ENCODE results near the gene CACNA1S.

Gene CACNA1S

GRCh38 chr1:201013991-201014815 is 98.0 kb downstream of the CACNA1S start:
- no peak for DNase-seq (ENCODE audit: low read depth)

DNA sequence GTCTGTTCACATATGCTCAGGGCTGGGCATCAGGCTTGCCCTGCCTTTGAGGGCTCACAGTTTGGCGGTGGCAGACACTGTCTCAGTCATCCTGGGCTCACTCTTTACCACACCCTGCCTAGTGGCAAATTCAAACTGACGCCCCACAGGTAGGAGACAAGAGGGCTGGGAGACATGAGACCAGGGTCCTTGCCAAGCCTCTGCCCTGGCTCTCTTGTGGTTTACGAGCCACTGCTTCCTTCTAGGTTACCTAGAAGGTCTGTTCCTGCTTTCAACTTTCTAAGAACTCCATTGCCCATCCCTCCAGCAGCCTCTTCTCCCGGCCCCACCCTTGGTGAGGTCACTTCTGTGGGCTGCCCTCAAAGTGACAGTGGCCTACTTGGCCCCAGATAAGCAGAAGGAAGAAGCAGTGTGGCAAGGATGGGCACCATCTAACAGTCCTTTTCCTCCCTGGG is 99.2 kb downstream of the CACNA1S start:
- no peak for DNase-seq (ENCODE audit: low read depth)

DNA sequence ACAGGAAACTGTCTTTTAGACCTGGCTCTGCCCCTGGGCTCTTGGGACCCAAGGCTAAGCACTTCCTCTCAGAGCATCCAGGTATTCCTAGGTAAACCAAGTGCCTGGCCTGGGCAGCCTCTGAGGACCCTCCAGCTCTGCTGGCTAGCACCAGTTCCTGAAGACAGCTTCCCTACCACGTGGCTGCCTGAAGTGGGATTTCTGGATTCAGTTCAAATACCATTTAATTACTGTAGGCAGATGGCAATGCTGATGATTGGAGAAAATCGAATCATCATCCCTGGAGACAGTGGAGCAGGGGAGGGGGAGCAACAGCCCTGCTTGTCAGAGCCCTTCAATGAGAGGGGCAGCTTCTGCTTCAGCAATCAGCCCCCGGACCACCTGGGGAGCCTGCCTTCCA is 100.6 kb downstream of the CACNA1S start:
- no peak for DNase-seq (ENCODE audit: low read depth)

DNA sequence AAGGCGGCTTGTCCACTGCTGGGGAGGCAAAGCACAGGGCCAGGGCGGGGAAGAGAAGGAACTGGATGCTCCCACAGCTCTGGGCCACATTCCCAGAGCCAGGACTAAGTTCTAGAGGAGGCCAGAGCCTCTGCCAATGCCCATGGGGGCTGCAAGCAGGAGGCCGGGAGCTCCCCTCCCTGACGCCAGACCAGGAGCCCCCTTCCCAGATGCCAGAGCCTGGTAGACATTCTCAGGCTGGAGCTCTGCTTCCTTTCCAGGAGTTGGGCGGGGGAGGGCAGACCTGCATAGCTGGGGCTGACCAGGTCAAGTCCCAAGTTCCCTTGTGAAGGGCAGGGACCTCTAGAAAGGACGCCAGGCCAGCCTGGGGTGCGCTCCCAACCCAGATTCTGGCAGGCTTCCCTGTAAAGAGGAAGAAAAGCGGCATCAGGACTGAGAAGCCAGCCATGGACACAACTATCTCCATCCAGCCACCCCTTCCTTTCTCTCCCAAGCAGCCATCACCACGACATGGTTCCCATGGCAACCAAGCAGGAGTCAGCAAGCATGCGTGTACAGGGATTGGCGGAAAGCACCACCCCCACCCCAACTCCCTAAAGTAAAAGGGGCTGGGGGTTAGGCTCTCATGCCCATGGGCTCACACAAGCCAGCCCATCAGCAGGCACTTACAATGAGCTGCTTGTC is 102.1 kb downstream of the CACNA1S start:
- DNase-seq (ENCODE audit: low read depth) = no peak

DNA sequence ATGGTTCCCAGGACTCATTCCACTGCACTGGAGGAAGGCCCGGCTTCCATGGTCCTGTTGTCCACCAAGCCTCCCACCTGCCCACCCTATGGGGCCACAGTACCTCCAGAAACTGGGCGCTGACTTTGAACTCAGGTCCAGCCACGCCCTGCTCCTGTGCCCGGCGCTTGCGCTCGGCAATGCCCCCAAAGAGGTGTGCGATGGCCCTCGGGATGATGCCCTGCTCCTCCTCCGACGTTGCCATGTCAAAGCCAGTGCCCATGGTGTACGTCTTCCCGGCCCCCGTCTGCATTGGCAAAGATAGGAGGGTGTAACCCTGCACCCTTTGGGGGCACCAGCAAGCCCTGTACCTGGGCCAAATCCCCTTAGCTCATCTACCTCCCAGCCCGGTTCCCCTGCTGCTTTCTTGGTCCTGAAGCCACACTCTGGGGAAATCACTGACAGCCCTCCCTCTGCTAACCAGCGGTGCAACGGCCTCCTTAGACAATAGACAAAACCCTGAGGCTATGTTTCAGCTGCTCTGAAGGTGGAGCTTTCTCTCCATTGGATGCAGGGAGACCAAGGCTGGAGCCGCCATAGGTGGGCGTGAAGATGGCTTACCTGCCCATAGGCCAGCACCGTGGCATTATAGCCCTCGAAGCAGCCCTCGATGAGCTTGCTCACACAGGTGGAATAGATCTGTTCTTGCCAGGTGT is 103.4 kb downstream of the CACNA1S start:
- DNase-seq (ENCODE audit: low read depth) = no peak

- DNase-seq (ENCODE audit: low read depth) = no peak
Observed at GRCh38 chr1:201007481-201007880, 104.7 kb downstream of the CACNA1S start.

DNA sequence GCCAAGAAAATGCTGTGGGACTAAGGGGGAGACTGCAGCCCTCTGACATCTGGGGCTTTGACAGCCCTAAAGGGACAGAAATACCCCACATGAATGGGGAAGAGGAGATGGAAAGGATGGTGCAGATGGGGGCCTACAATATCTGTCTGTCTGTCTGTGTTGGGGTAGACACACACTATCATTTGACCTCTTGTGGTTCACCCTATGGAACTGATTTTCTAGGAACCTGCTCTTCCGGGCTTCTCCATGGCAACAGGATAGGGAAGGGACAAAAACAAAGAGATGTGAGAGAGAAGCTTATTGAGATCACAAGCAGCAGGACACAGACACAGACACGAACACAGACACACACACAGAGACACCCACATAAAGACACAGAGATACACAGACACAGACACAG is 105.8 kb downstream of the CACNA1S start:
- DNase-seq (ENCODE audit: low read depth) = no peak

- no peak for DNase-seq (ENCODE audit: low read depth)
Observed at GRCh38 chr1:201004732-201005131, 107.5 kb downstream of the CACNA1S start.

GRCh38 chr1:201004154-201004553 is 108.1 kb downstream of the CACNA1S start:
- DNase-seq (ENCODE audit: low read depth) = no peak

- DNase-seq (ENCODE audit: low read depth) = no peak
Observed at GRCh38 chr1:201002510-201002909, 109.7 kb downstream of the CACNA1S start.

DNA sequence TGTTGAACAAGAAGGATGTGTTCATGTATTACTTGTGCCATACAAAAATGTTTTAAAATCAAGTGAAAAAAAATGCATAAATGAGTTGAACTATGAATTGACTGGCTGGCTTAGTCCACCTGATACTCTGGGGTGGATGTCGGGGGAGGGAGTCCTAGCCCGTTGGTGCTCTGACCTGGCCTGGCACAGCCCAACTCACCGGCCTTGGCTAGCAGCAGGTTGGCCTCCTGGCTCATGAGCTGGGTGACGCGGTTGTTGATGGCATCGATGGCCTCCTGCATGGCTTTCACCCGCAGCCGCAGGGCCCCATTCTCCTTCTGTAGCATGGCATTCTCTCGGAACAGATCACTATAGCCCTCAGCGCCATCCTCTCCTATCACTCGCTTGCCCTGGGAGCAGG is 110.3 kb downstream of the CACNA1S start:
- DNase-seq (ENCODE audit: low read depth) = no peak

- DNase-seq (ENCODE audit: low read depth) = no peak
Observed at GRCh38 chr1:201000391-201000790, 111.8 kb downstream of the CACNA1S start.

- DNase-seq (ENCODE audit: low read depth) = no peak
Observed at GRCh38 chr1:200999667-201000066, 112.6 kb downstream of the CACNA1S start.

DNA sequence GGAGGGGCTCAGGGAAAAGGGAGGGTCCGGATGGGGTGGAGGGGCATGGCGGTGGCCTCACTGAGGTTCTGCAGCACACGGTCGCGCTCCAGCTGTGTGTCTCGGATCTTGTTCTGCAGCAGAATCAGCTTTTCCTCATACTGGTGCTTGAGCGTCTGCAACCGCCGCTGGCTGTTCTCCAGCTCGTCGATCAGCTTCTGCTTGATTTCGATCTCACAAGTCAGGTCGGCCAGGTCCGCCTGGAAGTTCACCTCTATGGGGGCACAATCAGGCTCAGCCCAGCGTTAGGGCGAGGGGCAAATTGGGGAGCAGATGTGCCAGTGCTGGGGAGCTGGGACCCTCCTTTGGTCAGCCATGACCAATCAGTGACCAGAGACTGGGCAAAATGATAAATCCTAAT is 113.9 kb downstream of the CACNA1S start:
- DNase-seq (ENCODE audit: low read depth) = no peak

- no peak for DNase-seq (ENCODE audit: low read depth)
Observed at GRCh38 chr1:200992382-200993048, 119.7 kb downstream of the CACNA1S start.

DNA sequence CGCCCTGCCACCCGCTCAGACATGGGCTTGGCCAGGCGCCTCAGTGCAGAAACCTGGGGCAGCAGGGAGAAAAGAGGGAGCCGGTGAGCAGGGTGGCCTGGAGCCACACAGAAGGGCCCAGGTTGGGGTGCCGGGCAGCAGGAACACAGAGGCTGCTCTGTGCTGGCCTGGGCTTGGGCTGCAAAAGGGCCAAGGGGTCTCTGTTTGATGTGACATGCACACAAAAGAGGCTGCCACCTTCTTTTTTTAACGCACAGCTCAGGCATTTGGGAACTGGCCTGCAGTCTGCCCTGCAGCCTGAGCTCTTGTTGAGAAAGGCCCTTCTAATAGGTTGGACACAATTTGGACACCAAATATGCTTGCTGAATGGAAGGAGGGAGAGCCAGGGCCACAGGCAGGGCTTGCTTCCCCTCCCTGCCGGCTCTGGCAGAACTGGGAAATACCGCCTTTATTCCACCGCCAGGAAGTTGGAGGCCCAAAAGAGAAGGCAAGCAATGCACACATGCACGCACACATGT is 121.1 kb downstream of the CACNA1S start:
- no peak for DNase-seq (ENCODE audit: low read depth)

GRCh38 chr1:200990114-200990513 is 122.1 kb downstream of the CACNA1S start:
- no peak for DNase-seq (ENCODE audit: low read depth)
